Activated naive CD4-positive, alpha-beta T cell treated with anti-CD3 and anti-CD28 coated beads, Interleukin-2, amount 50 U/mL, for 24 hours (primary cell): ENCODE data around the gene BCKDK.
"Not testable (repeated sequence)": the region's sequence is repeated elsewhere in the genome, so short reads cannot be mapped to it uniquely, and the experiment has no call there.

ENCODE experiments used
- H3K27ac Mint-ChIP-seq: one replicate; pipeline ENCODE4 v1.8.0; 2021; ENCODE audit warnings: mild to moderate bottlenecking, mixed read lengths
- H3K27me3 Mint-ChIP-seq: one replicate; pipeline ENCODE4 v1.8.0; 2021; ENCODE audit warnings: mixed read lengths
- H3K36me3 Mint-ChIP-seq: one replicate; pipeline ENCODE4 v1.8.0; 2021; ENCODE audit warnings: mixed read lengths
- H3K4me1 Mint-ChIP-seq: one replicate; pipeline ENCODE4 v1.8.0; 2021; ENCODE audit warnings: mixed read lengths
- H3K4me3 Mint-ChIP-seq: one replicate; pipeline ENCODE4 v1.8.0; 2021; ENCODE audit warnings: mild to moderate bottlenecking, mixed read lengths
- H3K9me3 Mint-ChIP-seq: one replicate; pipeline ENCODE4 v1.8.0; 2021; ENCODE audit warnings: mixed read lengths

The BCKDK gene

DNA sequence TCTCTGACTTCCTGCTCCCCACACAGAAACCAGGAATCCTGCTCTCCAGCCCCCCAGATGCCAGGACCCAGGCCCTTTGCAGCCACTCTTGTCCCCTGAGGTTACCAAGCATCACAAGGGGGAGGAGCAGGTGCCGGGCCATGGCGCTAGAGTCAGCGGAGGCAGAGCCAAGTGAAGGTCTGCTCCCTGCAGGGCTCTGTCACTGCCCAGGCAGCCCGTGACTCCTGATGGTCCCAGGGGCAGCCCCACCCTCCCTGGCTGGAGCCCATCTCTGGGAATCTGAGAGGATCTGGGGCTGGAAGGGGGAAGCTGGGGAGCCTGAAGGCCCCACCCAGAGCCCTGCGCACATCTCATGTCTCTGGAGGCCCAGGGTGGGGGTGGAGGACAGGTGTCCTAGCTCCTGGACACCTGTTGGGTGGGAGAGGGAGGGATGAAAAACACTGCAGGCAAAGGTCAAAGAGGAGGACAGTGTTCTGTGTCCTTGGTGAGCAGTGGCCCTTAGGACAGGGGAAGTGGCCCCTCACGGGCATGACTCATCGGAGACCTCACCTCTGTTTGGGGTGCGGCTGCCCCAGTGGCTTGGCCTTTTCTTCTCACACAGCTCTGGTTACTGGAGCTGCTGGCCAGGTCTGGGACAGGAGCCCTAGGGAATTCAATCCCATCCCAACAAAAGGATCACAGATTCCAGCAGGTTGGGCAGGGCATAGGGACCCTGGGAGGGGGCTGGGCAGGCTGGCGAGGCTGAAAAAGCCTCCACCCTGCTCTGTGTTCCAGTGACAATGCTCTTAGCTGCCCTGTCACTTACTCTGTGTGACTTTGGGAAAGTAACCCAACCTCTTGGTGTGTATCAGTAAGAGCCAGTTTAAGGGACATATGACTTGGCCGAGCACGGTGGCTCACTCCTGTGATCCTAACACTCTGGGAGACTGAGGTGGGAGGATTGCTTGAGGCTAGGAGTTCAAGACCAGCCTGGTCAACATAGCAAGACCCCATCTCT, 42.0 kb downstream of the BCKDK start, which contains the start of gene PRSS36:
Gene PRSS36, minus strand, starts transcription at position 173 of the 997 bp plus-strand sequence. Its CDS starts 31 bp downstream, at position 142.
- H3K9me3 Mint-ChIP-seq = no peaks in the 10 kb centered on the region
- H3K4me3 Mint-ChIP-seq = no peak within 1 kb of the TSS
- H3K36me3 Mint-ChIP-seq = no peaks in the 10 kb centered on the region
- no peak within 1 kb of the TSS for H3K27ac Mint-ChIP-seq
- H3K27me3 Mint-ChIP-seq = no peaks in the 10 kb centered on the region
- H3K4me1 Mint-ChIP-seq = no peaks in the 10 kb centered on the region

DNA sequence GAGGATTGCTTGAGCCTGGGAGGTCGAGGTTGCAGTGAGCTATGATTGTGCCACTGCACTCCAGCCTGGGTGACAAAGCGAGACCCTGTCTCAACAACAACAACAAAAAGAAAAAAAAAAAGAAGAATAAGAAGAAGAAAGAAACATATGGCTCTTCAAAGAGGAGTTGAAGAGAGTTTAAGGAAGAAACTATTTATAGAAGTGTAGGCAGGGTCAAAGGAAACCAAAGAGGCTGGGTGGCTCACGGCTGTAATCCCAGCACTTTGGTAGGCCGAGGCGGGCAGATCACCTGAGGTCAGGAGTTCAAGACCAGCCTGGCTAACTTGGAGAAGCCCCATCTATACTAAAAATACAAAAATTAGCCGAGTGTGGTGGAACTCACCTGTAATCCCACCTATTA, 42.8 kb downstream of the BCKDK start:
- not testable (repeated sequence) for H3K36me3 Mint-ChIP-seq, H3K4me3 Mint-ChIP-seq, H3K27me3 Mint-ChIP-seq, H3K27ac Mint-ChIP-seq, H3K9me3 Mint-ChIP-seq, H3K4me1 Mint-ChIP-seq

DNA sequence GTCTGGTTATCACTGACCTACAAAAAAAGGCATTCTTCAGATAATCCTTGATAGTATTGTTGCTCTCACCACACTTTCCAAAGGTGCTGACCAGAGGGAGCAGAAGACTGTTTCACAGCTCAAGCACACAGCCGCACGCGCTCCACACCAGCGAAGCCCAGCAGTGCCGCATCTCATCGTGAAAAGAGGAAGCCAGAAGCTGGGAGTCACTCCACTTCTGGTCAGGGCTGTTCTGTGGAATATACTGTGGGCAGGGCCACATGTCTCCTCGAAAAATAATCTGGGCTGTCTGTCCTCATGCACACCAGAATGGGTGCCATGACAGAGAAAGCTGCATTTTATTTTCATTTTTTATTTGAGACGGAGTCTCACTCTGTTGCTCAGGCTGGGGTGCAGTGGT, 49.0 kb downstream of the BCKDK start:
- H3K36me3 Mint-ChIP-seq = no peaks in the 10 kb centered on the region
- H3K4me1 Mint-ChIP-seq = peaks cover 7% of the 10 kb centered on the region
- H3K27me3 Mint-ChIP-seq = no peaks in the 10 kb centered on the region
- H3K27ac Mint-ChIP-seq = no peak overlapping the region
- H3K4me3 Mint-ChIP-seq = peak overlapping the region; percentile 44
- no peaks in the 10 kb centered on the region for H3K9me3 Mint-ChIP-seq
